Right hindlimb (tissue), 1 donor: ENCODE measurements around the gene CNNM3.

ENCODE experiments used
- DNase-seq: peaks from one replicate; pipeline ENCODE4 v3.0.0-alpha.2; 2018

CNNM3 gene

GRCh38 chr2:96881349-96882195, 65.5 kb downstream of the CNNM3 start:
- no peak for DNase-seq

- DNase-seq, result no peak
Measured at GRCh38 chr2:96882230-96882629, 66.2 kb downstream of the CNNM3 start.

DNA sequence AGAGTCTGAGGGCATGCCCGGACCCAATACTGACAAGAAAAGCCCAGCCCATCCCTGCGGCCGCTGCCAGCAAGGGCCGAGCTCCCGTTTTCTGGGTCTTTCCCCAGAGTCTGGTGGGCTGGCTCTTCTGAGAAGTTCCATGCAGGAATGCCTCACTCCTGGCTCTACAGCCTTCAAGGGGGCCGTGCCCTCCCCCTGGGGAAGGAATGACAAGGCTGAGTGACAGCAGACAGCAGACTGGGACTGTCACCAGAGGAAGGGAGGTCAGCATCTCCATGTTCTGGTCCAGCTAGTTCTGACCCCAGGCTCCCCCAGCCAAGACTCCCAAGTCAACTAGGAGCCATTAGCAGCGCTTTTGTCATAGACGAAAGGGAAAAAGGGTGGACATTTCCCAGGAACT, 66.8 kb downstream of the CNNM3 start:
- no peak for DNase-seq

DNA sequence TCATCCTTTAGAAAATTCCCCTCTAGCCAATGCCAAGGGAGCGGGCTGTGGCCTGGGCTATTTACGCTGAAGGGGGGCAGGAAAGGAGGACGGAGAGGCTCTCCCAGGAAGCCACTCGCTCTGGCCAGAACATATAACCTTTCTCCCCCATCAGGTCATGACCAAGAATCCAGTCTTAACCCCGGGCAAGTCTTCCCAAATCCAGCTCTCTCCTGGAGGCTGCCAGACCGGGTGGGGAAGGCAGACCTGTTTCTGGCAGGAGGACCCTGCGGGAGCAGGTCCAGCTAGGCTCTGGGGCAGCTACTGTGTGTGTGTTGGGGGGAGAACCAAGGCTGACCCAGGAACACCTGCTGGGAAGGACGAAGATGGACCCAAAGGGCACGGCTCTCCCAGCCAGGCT, 67.2 kb downstream of the CNNM3 start:
- DNase-seq, result no peak
